NT2/D1 (cell line): Measurements from ENCODE around the gene HNRNPAB.

Experiments used
- YY1 ChIP-seq: IDR thresholded peaks from 2 replicates; pipeline ENCODE4 v1.6.1; 2011; ENCODE audit not compliant: insufficient read length, insufficient read depth
- ZNF274 ChIP-seq: IDR thresholded peaks from 2 replicates; pipeline ENCODE4 v1.6.1; 2011; ENCODE audit warnings: mild to moderate bottlenecking, low read depth, low read length

- TF ChIP-seq YY1 (no peak), ZNF274 (no peak)
Observed at GRCh38 chr5:178212241-178213002, 8.1 kb downstream of the HNRNPAB start.
